Caco-2 (cell line): ENCODE results near the gene JARID2. TPM values are rescaled to one million over a fixed set of nuclear protein-coding genes. Genes with fewer than 3 reads are reported as not detected.

Experiments used
- BruUV-seq: library from RNA; stranded (reverse); fragments of 400-500 nt; replicated peaks from 2 replicates; lab custom pipeline; 2021; lab: Mats Ljungman, UMichigan
- CTCF ChIA-PET: fragments of 300-600 bp; sonication (Branson Sonifier 250); formaldehyde crosslinking; loops from one replicate; lab custom pipeline; 2022; ENCODE audit warnings: antibody characterized with exemption; lab: Charles Lee
- POLR2A ChIA-PET: fragments of 300-600 bp; sonication (Branson Sonifier 250); formaldehyde crosslinking; loops from one replicate; lab custom pipeline; 2022; ENCODE audit warnings: antibody characterized with exemption; lab: Charles Lee
- DNase-seq, 2 experiments: peaks; one replicate each; pipeline versions ENCODE4 v3.0.0 to v3.0.0-alpha.2; 2020 to 2022
- H3K27me3 ChIP-seq: replicated peaks from 2 replicates; pipeline ENCODE4 v1.6.0; 2011; ENCODE audit warnings: low read length; ENCODE audit not compliant: control insufficient read depth, insufficient read depth
- H3K36me3 ChIP-seq: 2 replicates; pipeline ENCODE4 v1.5.1; 2011; ENCODE audit warnings: low read length; ENCODE audit not compliant: control insufficient read depth, insufficient read depth
- H3K4me1 ChIP-seq: fragments of 250-450 bp; sonication (Bioruptor Pico); 2 replicates; pipeline ENCODE4 v1.5.1; 2020; ENCODE audit warnings: mild to moderate bottlenecking
- H3K4me3 ChIP-seq: 2 replicates; pipeline ENCODE4 v1.5.1; 2011; ENCODE audit warnings: low read depth, mild to moderate bottlenecking, control low read depth, low read length
- H3K9me3 ChIP-seq: fragments of 250-450 bp; sonication (Bioruptor Pico); 2 replicates; pipeline ENCODE4 v1.5.1; 2020; ENCODE audit warnings: mild to moderate bottlenecking, moderate library complexity
- H3K27ac Mint-ChIP-seq: one replicate; pipeline ENCODE4 v1.8.0; 2022; ENCODE audit warnings: mixed read lengths; ENCODE audit not compliant: unreplicated experiment
- H3K27me3 Mint-ChIP-seq: one replicate; pipeline ENCODE4 v1.8.0; 2022; ENCODE audit warnings: mixed read lengths; ENCODE audit not compliant: insufficient read depth, unreplicated experiment
- H3K36me3 Mint-ChIP-seq: one replicate; pipeline ENCODE4 v1.8.0; 2022; ENCODE audit warnings: mild to moderate bottlenecking, mixed read lengths; ENCODE audit not compliant: insufficient read depth, unreplicated experiment
- H3K4me1 Mint-ChIP-seq: one replicate; pipeline ENCODE4 v1.8.0; 2022; ENCODE audit warnings: low read depth, mixed read lengths; ENCODE audit not compliant: unreplicated experiment
- H3K4me3 Mint-ChIP-seq: one replicate; pipeline ENCODE4 v1.8.0; 2022; ENCODE audit warnings: mild to moderate bottlenecking, moderate library complexity, mixed read lengths; ENCODE audit not compliant: unreplicated experiment
- H3K9me3 Mint-ChIP-seq: one replicate; pipeline ENCODE4 v1.8.0; 2022; ENCODE audit warnings: mixed read lengths; ENCODE audit not compliant: unreplicated experiment
- intact Hi-C: fragments of 100-400 bp; cut with micrococcal nuclease; formaldehyde crosslinking; loops from one replicate; pipeline ENCODE4 v1.10.0; 2022; ENCODE audit not compliant: unreplicated experiment
- total RNA-seq: library from RNA; stranded (reverse); gene quantifications from 2 replicates; pipeline ENCODE4 v1.2.3, GENCODE V29; 2022
- TF ChIP-seq, protein P1 (sequence below), 2 experiments: fragments of 200-600 bp in 1 of 2; IDR thresholded peaks; 1 replicate in 1 of 2; 2 replicates in 1 of 2; pipeline versions ENCODE4 v1.5.1 to v1.8.0; 2011 to 2022; ENCODE audit warnings: antibody characterized with exemption in 1 of 2, control low read depth in 1 of 2, inconsistent platforms in 1 of 2, low read depth in 1 of 2, low read length in 1 of 2, mild to moderate bottlenecking in 1 of 2, moderate library complexity in 1 of 2; ENCODE audit not compliant: insufficient read depth in 1 of 2, severe bottlenecking in 1 of 2, unreplicated experiment in 1 of 2

JARID2 gene
- total RNA-seq, 1 experiment from 2014 or later, result 18.3 TPM

DNA sequence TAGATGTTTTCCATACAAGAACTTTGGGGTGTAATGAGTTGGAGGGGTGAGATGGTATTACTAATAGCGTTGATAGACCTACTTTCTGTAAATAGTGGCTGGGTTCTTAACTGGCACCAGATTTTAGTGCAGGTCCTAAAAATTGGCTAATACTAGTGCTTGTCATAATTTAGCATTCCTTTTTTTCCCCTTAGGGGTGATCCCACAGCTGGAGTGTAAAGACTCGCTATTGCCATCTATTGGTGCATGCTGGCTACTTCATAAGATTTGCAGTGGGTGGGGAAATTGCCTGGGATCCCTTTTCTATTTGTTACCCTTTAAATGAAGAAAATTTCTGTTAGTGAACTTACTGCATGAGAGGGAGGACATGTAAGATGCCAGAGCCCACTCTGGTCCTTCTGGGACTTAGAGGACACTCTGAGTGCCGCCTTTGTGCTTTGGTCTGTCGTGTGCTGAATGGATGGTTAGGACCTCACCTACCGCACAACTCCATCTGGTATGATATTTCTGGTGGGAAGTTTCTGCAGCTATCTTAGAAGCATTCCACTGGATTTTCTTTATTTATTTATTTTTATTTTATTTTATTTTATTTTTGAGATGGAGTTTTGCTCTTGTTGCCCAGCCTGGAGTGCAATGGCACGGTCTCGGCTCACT is 195.5 kb downstream of the JARID2 start:
- CTCF ChIA-PET, result no interaction called here
- no TSS peak for BruUV-seq

DNA sequence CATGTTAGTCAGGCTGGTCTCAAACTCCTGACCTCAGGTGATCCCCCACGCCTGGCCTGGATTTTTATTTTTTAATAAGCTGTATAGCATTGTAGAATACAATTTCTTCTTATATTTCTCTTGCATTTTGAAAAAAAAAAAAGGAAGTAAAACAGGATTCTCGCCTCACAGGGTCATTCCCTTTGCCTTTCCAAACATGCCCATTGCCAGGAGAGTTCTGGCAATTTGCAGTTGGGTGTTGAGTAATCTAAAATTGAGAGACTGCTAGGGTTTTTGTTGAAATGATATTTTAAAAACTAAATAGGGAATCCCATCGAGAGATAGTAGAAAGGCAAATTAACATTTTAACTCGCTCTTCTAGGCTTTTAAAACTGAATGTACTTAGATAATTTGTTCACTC is 196.1 kb downstream of the JARID2 start:
- Histone ChIP-seq H3K4me3 (no peak overlapping the region), H3K36me3 (no peaks in the 10 kb centered on the region), H3K27me3 (no peaks in the 10 kb centered on the region), H3K4me1 (peaks cover 6% of the 10 kb centered on the region), H3K9me3 (no peaks in the 10 kb centered on the region)
- BruUV-seq, result no TSS peak
- Mint-ChIP-seq H3K27ac (no peak overlapping the region), H3K4me3 (no peak overlapping the region), H3K9me3 (no peaks in the 10 kb centered on the region), H3K27me3 (no peaks in the 10 kb centered on the region), H3K4me1 (peaks cover 28% of the 10 kb centered on the region), H3K36me3 (peaks cover 12% of the 10 kb centered on the region)
- DNase-seq, result no peak
- TF ChIP-seq, protein P1, sequence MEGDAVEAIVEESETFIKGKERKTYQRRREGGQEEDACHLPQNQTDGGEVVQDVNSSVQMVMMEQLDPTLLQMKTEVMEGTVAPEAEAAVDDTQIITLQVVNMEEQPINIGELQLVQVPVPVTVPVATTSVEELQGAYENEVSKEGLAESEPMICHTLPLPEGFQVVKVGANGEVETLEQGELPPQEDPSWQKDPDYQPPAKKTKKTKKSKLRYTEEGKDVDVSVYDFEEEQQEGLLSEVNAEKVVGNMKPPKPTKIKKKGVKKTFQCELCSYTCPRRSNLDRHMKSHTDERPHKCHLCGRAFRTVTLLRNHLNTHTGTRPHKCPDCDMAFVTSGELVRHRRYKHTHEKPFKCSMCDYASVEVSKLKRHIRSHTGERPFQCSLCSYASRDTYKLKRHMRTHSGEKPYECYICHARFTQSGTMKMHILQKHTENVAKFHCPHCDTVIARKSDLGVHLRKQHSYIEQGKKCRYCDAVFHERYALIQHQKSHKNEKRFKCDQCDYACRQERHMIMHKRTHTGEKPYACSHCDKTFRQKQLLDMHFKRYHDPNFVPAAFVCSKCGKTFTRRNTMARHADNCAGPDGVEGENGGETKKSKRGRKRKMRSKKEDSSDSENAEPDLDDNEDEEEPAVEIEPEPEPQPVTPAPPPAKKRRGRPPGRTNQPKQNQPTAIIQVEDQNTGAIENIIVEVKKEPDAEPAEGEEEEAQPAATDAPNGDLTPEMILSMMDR (IDR thresholded peaks at IDR 0.05; ENCODE audit: insufficient read depth in 1 of 2, low read depth in 1 of 2, low read length in 1 of 2, severe bottlenecking in 1 of 2, unreplicated experiment in 1 of 2), result no peak
- ChIA-PET POLR2A (interaction anchor here (0.6 kb wide), 1 partner anchor 90 kb away, joined by 3 read pairs; no protein-coding TSS in a partner anchor), CTCF (interaction anchor here (0.5 kb wide), 1 partner anchor 17 kb away, joined by 3 read pairs; no protein-coding TSS in a partner anchor)
- intact Hi-C loops, result loop anchor here (2.0 to 10.0 kb wide), 2 partner anchors 33 to 197 kb away; partner anchors contain the start of gene JARID2

More for the DNA sequence above, 195.5 kb downstream of the JARID2 start:
- Histone ChIP-seq H3K27me3 (no peaks in the 10 kb centered on the region), H3K4me1 (peaks cover 6% of the 10 kb centered on the region), H3K36me3 (no peaks in the 10 kb centered on the region), H3K9me3 (no peaks in the 10 kb centered on the region), H3K4me3 (no peak overlapping the region)
- intact Hi-C loops, result loop anchor here (2.0 to 10.0 kb wide), 2 partner anchors 33 to 197 kb away; partner anchors contain the start of gene JARID2
- H3K4me1 Mint-ChIP-seq, result peaks cover 29% of the 10 kb centered on the region
- H3K9me3 Mint-ChIP-seq, result no peaks in the 10 kb centered on the region
- no peaks in the 10 kb centered on the region for H3K27me3 Mint-ChIP-seq
- POLR2A ChIA-PET, result interaction anchor here (0.6 kb wide), 1 partner anchor 91 kb away, joined by 3 read pairs; no protein-coding TSS in a partner anchor
- no peak overlapping the region for H3K4me3 Mint-ChIP-seq
- H3K36me3 Mint-ChIP-seq, result peaks cover 12% of the 10 kb centered on the region
- peak; percentile 40 to 72 for DNase-seq
- TF ChIP-seq, protein P1 (IDR thresholded peaks at IDR 0.05; ENCODE audit: insufficient read depth in 1 of 2, low read depth in 1 of 2, low read length in 1 of 2, severe bottlenecking in 1 of 2, unreplicated experiment in 1 of 2), result peak; percentile 72 to 81
- H3K27ac Mint-ChIP-seq, result no peak overlapping the region

DNA sequence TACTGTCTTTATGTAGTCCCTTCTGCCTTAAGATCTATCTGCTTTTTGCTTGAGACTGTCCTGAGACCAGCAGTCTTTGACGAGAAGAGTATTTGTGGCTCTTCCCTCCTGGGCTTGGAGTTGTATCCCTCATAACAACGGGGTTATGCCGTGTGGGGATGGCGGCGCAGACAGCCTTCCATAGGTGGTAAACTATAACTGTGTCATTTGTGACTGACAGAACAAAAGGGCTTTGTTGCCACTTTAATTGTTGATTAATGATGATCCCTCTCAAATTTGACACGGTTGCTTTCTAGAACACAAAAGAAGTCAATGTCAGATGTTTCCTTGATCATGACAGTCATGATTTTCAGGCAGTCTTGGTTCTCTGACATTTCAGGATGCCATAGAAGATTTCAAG is 196.6 kb downstream of the JARID2 start:
- Histone ChIP-seq H3K36me3 (no peaks in the 10 kb centered on the region), H3K4me3 (no peak overlapping the region), H3K27me3 (no peaks in the 10 kb centered on the region), H3K4me1 (peaks cover 6% of the 10 kb centered on the region), H3K9me3 (no peaks in the 10 kb centered on the region)
- DNase-seq, result no peak
- no peaks in the 10 kb centered on the region for H3K9me3 Mint-ChIP-seq
- intact Hi-C loops, result loop anchor here (10.0 kb wide), 1 partner anchor 198 kb away; the partner anchor contains the start of gene JARID2
- peaks cover 12% of the 10 kb centered on the region for H3K36me3 Mint-ChIP-seq
- CTCF ChIA-PET, result interaction anchor here (0.5 kb wide), 1 partner anchor 17 kb away, joined by 3 read pairs; no protein-coding TSS in a partner anchor
- TF ChIP-seq, protein P1 (IDR thresholded peaks at IDR 0.05; ENCODE audit: insufficient read depth in 1 of 2, low read depth in 1 of 2, low read length in 1 of 2, severe bottlenecking in 1 of 2, unreplicated experiment in 1 of 2), result no peak
- H3K4me3 Mint-ChIP-seq, result no peak overlapping the region
- BruUV-seq, result no TSS peak
- peaks cover 23% of the 10 kb centered on the region for H3K4me1 Mint-ChIP-seq
- no peaks in the 10 kb centered on the region for H3K27me3 Mint-ChIP-seq
- no peak overlapping the region for H3K27ac Mint-ChIP-seq
- POLR2A ChIA-PET, result no interaction called here
